DOHH2 (cell line): ENCODE data around the gene TXNDC11.

Experiments
- EZH2phosphoT487 ChIP-seq: fragments of 200-600 bp; sonication (generic); IDR thresholded peaks from 2 replicates; pipeline ENCODE4 v1.6.1; 2017; ENCODE audit warnings: borderline replicate concordance, mild to moderate bottlenecking, antibody characterized with exemption, low read length, moderate library complexity, mixed read lengths
- TF ChIP-seq, protein P1 (sequence below): fragments of 200-600 bp; sonication (generic); IDR thresholded peaks from one replicate; pipeline ENCODE4 v1.5.1; 2014; ENCODE audit warnings: antibody characterized with exemption, mild to moderate bottlenecking, low read depth, low read length; ENCODE audit not compliant: poor library complexity, severe bottlenecking

DNA sequence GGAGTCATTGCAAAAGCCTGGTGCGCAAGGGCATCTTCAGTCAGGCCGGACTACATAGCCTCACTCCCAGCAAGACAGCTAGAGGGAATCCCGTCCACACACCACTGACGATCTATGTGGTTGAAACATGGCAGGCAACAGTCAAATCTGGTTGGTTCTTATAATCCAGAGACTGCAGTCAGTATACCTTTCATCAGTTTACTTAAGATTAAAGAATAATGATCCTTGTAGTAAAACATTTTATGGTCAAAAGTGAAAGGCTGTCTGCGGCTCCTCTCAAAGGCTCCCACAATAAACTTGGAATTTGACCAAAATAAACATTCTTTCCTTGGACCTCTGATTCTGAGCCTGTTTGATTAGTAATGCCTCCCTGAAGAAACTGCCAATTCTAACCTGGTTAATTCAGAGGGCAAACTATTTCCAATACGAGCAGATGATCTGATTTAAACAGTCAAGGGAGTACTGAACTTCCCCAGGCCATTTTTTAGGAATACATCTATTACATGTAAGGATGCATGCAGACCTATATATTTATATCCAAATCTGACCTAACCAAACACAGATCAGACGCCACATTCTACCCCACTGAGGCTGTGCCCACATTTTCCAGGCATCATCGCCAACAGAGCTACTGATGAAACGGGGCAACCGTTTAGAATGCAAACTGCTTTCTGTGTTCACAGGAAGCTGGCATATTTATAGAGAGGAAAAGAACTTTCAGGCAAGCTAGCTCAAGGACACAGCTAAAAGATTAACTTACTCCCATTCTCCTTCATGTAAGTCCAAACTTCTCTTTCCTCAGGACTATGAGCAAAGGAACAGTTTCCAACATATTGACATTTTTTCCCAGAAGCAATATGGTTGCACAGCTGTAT lies 15.3 kb upstream of the TXNDC11 start:
- TF ChIP-seq, protein P1, sequence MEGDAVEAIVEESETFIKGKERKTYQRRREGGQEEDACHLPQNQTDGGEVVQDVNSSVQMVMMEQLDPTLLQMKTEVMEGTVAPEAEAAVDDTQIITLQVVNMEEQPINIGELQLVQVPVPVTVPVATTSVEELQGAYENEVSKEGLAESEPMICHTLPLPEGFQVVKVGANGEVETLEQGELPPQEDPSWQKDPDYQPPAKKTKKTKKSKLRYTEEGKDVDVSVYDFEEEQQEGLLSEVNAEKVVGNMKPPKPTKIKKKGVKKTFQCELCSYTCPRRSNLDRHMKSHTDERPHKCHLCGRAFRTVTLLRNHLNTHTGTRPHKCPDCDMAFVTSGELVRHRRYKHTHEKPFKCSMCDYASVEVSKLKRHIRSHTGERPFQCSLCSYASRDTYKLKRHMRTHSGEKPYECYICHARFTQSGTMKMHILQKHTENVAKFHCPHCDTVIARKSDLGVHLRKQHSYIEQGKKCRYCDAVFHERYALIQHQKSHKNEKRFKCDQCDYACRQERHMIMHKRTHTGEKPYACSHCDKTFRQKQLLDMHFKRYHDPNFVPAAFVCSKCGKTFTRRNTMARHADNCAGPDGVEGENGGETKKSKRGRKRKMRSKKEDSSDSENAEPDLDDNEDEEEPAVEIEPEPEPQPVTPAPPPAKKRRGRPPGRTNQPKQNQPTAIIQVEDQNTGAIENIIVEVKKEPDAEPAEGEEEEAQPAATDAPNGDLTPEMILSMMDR, result no peak
- no peak for TF ChIP-seq EZH2phosphoT487
